Activated T-helper 9 cell treated with anti-CD3 and anti-CD28 coated beads, Interleukin-2, amount 50 U/mL, for 16 hours (primary cell): ENCODE results near the gene RAB30.

Experiments used
- DNase-seq: peaks from one replicate; pipeline ENCODE4 v3.0.0-alpha.2; 2020; ENCODE audit warnings: low read depth

Gene RAB30

GRCh38 chr11:83039566-83039965 lies 32.1 kb downstream of the RAB30 start:
- DNase-seq: no peak

DNA sequence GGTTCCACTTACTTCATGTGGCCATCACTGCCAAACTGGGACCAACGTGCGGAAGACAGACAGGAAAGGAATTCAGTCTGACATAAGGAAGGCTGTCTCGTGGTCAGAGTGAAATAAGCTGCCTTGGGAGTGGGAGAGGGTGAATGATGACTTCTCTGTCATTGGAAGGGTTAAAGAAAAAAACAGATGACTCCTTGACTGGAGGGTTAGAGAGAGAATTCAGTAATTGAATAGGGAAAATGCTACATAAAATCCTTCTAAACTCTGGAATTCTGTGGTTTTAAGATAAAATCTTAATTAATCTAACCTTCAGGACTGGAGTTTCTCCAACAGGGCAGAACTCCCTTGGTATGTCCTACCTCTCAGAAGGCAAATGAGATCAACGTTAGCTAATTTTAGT lies 33.8 kb downstream of the RAB30 start:
- DNase-seq: no peak

GRCh38 chr11:83036701-83037100 lies 35.0 kb downstream of the RAB30 start:
- no peak for DNase-seq

DNA sequence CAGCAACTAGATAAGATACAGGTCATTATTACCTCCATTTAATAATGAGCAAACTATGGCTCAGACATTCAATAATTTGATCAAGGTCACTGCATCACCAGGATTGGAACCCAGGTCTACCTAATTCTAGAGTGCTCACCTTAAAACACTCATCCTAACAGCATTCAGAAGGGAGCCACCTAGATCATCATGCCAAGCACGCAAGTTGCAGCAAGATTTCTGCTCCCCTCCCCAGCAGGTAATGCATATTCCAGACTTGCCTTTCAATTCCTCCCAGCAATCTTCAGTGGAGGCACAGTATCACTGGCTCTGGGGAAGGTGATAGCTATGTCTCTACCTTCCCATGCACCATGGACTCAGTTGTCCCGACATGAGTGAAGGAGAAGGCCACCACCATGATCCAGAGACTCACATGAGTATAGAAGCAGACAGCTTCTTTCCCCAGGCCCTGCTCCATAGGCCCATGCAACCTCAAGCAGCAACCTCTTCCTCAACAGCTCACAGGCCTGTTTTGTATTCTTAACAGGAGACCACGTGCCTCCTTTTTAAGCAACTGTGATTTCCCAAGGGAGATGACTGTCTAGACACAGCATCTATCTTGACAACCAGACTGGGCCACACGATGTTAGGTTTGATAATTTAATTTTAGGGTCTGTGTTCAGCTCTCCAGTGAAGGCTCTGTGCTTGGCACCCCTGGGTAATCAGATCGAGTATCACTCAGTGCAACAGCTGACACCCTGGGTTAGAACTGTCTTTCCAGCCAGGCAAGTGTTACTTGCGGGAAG lies 36.4 kb downstream of the RAB30 start:
- DNase-seq: no peak

DNA sequence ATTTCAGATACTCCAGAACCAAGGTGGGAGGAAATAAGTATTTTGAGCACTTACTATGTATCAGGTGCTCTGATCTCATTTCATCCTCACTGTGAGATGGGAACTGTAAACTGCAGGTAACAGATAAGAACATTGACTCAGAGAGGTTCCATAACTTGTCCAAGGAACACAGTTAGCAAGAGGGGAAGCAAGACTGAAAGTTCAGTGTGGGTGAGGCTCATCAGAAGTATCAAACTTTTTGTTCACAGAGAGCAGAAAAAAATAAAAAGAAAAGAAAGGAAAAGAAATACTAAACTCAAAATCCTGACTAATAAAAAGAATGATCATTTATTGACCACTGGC lies 37.1 kb downstream of the RAB30 start:
- DNase-seq: no peak

DNA sequence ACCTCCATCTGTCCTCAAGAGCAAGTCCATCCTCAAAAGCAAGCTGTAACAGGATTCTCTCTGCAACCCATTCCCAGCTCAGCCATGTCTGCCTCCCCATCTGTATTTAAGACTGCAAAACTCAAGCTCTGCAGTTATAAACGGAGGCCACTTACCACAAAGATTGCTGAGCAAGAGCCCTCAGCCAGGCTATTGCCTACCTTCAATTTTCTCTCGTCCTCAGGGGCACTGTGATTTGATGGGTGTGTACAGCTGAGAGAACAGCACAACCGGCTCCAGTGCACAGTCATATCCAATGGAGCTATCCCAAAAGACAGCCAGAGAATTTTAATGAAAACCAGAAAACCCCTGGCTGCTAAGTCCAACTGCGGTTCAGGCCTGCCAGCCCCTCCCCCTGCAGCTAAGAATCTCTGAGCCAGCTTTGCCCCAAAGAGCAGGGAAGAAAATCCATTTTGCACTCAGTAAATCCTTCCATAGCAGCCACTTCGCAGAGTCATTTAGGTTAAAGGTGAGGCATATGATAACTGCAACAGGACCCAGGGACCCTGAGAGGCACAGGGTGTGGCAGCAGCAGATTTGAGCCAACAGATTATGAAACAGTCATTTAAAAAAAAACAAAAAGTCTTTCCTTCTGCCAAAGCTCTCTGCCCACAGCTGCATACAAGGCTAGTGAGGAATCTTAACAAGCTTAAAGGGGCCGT lies 37.6 kb downstream of the RAB30 start:
- DNase-seq: no peak

GRCh38 chr11:83033371-83033770 lies 38.3 kb downstream of the RAB30 start:
- no peak for DNase-seq

- DNase-seq: no peak
These were observed 40.6 kb downstream of the RAB30 start for GRCh38 chr11:83031127-83031526.

DNA sequence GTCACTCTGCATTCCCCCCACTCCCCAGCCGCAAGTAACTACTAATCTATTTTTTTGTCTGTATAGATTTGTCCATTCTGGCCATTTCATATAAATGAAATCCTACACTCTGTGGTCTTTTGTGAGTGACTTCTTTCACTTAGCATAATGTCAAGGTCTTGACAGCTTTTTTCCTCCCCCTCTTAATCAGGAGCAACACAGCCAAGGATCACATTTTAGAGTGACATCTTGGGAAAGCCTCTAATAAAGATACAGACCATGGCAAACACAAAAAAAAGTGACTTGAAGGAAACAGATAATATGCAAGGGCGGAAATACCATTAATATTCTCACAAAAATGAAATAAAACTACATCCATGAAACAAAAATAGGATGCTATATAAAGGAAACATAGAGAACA lies 43.9 kb downstream of the RAB30 start:
- no peak for DNase-seq

DNA sequence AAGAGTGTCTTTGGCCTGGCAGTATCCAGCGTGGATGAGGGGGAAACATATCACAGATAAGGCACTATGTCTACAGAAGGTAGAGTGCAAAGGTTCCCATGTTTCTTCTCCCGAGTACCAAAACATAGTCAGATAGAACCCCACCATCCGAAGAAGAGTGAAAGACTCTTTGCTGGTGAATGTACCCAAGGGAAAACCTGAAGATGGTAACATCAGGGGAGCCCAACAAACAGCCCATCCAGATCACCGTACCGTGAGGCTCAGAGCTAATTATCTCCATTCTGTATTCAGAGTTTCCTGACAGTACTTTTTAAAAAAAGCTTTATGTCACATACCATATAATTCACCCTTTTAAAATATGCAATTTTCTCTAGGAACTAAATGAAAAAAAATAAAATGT lies 44.4 kb downstream of the RAB30 start:
- DNase-seq: no peak

DNA sequence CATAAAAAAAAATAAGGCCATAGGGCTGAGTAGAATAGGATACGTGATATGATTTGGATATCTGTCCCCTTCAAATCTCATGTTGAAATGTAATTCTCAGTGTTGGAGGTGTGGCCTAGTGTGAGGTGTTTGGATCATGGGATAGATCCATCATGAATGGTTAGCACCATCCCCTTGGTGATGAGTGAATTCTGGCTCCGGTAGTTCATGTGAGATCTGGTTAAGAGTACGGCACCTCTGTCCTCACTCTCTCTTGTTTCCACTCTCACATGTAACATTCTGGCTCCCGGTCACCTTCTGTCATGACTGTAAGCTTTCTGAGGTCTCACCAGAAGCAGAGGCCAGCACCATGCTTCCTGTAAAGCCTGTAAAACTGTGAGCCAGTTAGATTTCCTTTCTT lies 45.5 kb downstream of the RAB30 start:
- DNase-seq: no peak

DNA sequence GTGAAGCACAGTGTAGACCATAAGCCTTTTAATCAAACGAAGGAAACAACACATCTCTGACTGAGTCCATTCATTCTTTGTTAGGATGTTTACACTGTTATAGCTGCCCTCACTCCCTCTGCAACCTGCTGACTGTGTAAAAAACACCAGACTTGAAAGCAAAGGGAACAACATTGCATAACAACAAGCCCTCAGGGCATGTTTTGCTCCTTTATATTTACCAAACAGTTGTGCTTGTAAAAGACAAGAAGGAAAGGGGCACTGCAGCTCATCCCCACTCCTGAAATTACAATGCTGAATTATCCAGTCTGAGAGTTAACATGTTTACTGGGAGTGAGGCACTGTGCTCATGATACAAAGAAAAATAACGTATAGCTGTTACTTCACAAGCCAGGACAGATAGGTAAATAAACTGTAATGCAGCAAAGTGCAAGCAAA lies 46.4 kb downstream of the RAB30 start:
- no peak for DNase-seq

- no peak for DNase-seq
These were observed 47.3 kb downstream of the RAB30 start for GRCh38 chr11:83024270-83024854.

DNA sequence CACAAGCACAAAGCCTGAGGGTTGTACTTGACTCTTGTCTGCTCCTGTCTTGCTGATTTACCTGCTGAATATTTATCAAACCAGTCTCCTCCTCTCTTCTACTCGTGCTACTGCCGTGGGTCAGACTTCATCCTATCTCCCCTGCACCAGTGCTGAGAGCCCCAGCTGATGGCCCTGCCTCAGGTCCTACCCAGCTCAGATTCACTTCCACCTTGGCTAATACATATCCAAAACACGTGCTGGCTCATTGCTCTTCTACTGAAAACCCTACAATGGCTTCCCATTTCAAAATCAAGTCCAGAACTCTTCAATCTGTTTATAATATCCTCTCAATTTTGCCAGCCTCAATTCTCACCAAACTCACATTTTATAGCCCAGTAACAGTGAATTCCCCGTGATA lies 48.3 kb downstream of the RAB30 start:
- DNase-seq: no peak

- DNase-seq: no peak
These were observed 49.9 kb downstream of the RAB30 start for GRCh38 chr11:83021780-83022125.

DNA sequence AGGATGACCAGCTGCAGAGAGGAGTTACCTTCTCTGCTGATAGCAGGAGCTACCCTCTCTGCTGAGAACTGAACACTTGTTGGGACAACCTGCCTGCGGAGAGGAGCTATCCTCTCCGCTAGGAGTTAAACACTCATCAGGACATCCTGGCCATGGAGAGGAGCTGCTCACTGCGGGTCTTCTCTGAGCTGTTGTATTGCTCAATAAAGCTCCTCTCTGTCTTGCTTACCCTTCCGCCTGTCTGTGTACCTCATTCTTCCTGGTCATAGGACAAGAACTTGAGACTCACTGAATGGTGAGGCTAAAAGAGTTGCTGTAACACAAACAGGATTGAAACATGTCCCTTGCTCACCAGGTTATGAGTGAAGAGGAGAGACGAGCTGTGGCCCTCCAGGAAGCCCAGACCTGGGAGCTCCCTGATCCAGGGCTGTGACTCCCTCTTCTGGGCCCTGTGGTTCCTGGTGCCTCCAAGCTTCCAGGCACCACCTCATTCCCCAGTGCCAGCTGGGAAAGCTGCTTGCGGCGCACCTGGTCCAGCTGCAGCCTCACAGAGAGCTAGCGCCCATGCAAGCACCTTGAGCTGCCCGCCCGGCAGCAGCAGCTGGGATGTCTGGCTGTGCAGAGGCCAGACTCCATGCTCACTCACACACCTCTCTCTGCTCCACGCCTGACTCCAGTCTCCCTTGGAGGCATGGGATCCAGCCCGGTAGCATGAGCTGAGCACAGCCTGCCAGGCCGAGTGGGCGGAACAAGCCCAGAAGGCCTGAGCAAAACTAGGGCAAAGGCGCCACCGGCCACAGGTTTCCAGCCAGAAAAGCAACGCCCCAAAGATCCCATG lies 50.5 kb downstream of the RAB30 start:
- no peak for DNase-seq

DNA sequence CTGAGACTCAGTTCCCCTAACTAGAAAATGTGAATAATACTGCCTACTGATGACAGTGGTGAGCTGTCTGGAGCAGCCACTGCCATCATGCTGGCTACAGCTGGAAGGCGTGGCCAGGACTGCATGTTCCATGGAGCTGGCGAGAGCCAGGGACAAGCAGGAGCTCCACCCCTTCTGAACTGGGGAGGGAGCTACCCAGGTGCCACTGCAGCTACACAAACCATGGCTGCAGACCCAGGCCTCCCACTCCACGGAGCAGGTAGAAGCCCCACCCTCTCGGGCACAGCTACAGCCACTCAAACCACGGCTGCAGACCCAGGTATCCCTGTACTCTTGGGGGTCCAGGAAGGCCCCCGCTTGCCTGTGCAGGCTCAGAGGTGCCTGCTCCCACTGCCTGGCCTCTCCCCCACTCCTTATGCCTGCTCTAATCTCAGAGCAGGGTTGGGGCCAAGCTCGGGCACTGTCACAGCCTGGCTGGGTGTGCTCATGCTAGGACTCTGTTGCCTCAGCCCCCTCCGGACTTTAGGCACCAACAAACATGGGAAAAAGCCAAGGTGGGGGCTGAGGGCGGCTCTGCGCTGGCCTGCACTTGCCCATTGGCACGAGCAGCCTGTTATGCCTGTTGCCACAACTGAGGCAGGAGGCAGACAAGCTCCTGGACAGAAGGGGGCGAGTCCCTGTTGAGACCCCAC lies 51.7 kb downstream of the RAB30 start:
- no peak for DNase-seq

GRCh38 chr11:83014951-83015350 lies 56.7 kb downstream of the RAB30 start:
- DNase-seq: no peak

GRCh38 chr11:83012168-83013067 lies 59.3 kb downstream of the RAB30 start:
- no peak for DNase-seq

DNA sequence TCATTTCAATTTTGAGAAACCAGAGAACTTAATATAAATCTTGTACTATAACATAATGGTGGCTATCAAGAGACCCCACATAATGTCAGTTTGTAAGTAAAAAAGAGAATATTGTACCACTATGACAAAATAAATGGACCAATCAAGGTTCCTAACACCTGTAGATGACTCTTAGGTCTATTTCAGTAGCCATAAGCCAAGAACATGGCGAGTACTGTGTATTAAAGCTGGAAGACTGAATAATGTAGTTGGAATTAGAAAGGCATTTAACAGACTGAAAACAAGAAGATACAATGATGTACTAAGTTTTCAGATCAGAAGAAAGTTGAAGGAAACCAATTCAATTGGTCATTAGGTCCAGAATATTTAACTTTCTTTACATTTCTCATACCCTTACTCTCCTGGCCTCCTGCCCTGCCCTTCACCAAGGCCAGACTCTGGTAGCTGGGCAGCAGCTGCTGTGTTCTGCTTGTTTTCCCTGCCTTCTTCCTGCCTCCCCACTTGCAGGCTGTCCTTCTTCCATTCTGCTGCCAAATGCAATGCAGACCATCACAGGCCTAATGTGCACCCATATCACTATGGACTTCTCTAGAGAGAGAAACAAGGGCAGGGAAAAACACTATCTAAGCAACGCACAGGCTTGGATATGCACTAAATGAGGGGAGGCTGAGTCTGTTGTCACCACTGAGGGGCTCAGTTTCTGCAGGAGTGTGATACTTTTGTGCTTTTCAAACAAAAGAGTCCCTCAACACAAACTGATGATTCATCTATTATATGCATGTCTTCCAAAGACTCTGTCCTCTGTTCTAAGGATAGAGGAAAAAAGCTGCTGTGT lies 60.1 kb downstream of the RAB30 start:
- DNase-seq: no peak
